Loucy (cell line): ENCODE results near the gene CCDC66.

Experiments
- CTCF ChIP-seq: fragments of 200-600 bp; sonication (generic); conservative IDR thresholded peaks from 2 replicates; pipeline ENCODE4 v1.5.1; 2014; ENCODE audit warnings: mild to moderate bottlenecking, antibody characterized with exemption, low read length
- EZH2phosphoT487 ChIP-seq: fragments of 200-600 bp; IDR thresholded peaks from 2 replicates; pipeline ENCODE4 v1.6.1; 2018; ENCODE audit warnings: antibody characterized with exemption, mild to moderate bottlenecking, moderate library complexity, borderline replicate concordance

DNA sequence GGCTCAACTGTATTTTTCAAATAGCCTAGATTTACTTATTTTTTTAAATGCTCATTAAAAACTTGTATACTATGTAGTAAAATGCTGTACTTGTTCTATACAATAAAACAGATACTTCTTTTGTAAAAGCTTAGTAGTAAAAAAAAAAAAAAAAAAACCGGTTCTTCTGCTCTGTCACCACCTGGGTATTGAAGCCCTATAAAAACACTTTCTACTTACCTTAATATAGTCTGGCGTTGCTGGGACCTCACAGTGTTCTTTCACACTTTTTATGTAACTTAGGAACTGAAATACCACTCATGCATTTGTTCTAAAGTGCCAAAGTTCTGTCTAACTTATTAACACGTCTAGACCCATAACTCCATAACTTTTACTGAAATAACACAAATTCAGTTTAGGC lies 64.7 kb downstream of the CCDC66 start:
- TF ChIP-seq CTCF (no peak), EZH2phosphoT487 (no peak)
